Endothelial cell of umbilical vein (primary cell): Measurements from ENCODE around the gene CSMD2.

Source experiments
- JUN ChIP-seq: IDR thresholded peaks from 2 replicates; pipeline ENCODE4 v1.6.1; 2011; ENCODE audit warnings: borderline replicate concordance, low read depth; ENCODE audit not compliant: insufficient read length, insufficient read depth
- TF ChIP-seq, protein P1 (sequence below), 2 donors: IDR thresholded peaks; 1 replicate in 1 of 2; 2 replicates in 1 of 2; pipeline ENCODE4 v1.5.1; 2011; ENCODE audit warnings: low read length in 2 of 2, mild to moderate bottlenecking in 2 of 2, moderate library complexity in 2 of 2, control low read depth in 1 of 2, inconsistent platforms in 1 of 2, low read depth in 1 of 2; ENCODE audit not compliant: insufficient read depth in 1 of 2; ENCODE audit errors: extremely low read depth in 1 of 2

GRCh38 chr1:33472269-33472980 is 692.6 kb downstream of the CSMD2 start, which contains the start of gene ZSCAN20:
- TF ChIP-seq, protein P1, sequence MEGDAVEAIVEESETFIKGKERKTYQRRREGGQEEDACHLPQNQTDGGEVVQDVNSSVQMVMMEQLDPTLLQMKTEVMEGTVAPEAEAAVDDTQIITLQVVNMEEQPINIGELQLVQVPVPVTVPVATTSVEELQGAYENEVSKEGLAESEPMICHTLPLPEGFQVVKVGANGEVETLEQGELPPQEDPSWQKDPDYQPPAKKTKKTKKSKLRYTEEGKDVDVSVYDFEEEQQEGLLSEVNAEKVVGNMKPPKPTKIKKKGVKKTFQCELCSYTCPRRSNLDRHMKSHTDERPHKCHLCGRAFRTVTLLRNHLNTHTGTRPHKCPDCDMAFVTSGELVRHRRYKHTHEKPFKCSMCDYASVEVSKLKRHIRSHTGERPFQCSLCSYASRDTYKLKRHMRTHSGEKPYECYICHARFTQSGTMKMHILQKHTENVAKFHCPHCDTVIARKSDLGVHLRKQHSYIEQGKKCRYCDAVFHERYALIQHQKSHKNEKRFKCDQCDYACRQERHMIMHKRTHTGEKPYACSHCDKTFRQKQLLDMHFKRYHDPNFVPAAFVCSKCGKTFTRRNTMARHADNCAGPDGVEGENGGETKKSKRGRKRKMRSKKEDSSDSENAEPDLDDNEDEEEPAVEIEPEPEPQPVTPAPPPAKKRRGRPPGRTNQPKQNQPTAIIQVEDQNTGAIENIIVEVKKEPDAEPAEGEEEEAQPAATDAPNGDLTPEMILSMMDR (IDR thresholded peaks at IDR 0.05; ENCODE audit: extremely low read depth in 1 of 2, insufficient read depth in 1 of 2, low read depth in 1 of 2, low read length in 2 of 2): no peak
- TF ChIP-seq JUN: no peak
